ENCODE data around the gene MRFAP1. TPM values are rescaled to one million over a fixed set of nuclear protein-coding genes. Genes with fewer than 3 reads are reported as not detected.
A peak's percentile ranks its signal among the peaks of the same experiment; 100 is the strongest.

The MRFAP1 gene
- total and polyA plus RNA-seq, 2 donors (not counting 1 experiment from before 2014, with no cell fraction given) = 99.1 to 261 TPM

GRCh38 chr4:6639137-6639680 is 1.3 kb upstream of the MRFAP1 start:
- Histone ChIP-seq H3K79me2 (ENCODE audit: control insufficient read depth, insufficient read depth, low read length) (peaks cover 26% of the 10 kb centered on the region), H3K4me3 (replicated peaks in 1 of 4; ENCODE audit: control extremely low read depth in 1 of 4, insufficient read depth in 1 of 4, low read depth in 3 of 4, low read length in 4 of 4) (no peak overlapping the region), H3K9me3 (ENCODE audit: control insufficient read depth, insufficient read depth, low read depth, low read length) (no peaks in the 10 kb centered on the region), H3K9ac (ENCODE audit: insufficient read depth, low read length) (no peak overlapping the region), H3K4me1 (ENCODE audit: control insufficient read depth, extremely low read depth, insufficient read depth, low read length) (peaks cover 7% of the 10 kb centered on the region), H3K36me3 (ENCODE audit: control insufficient read depth, insufficient read depth, low read length) (peaks cover 1% of the 10 kb centered on the region), H3K4me2 (ENCODE audit: extremely low read depth, insufficient read depth, low read length) (no peak overlapping the region), H4K20me1 (ENCODE audit: control insufficient read depth, extremely low read depth, insufficient read depth, low read length) (no peaks in the 10 kb centered on the region), H3K27ac (ENCODE audit: insufficient read depth, low read length) (no peak overlapping the region), H3K27me3 (ENCODE audit: control insufficient read depth, insufficient read depth, low read length) (no peaks in the 10 kb centered on the region), H2AFZ (ENCODE audit: low read length) (no peak overlapping the region)
- no peak for DNase-seq (ENCODE audit: low read depth in 2 of 2)
- TF ChIP-seq EZH2 (IDR thresholded peaks at IDR 0.05; ENCODE audit: low read length, missing control alignments) = no peak
- TF ChIP-seq CTCF (conservative IDR thresholded peaks at IDR 0.05 in 1 of 2, IDR thresholded peaks at IDR 0.05 in 1 of 2; ENCODE audit: low read depth in 1 of 2, low read length in 2 of 2) = no peak

- Histone ChIP-seq H3K9ac (ENCODE audit: insufficient read depth, low read length) (peak overlapping the region; percentile 81), H2AFZ (ENCODE audit: low read length) (no peak overlapping the region), H3K4me3 (replicated peaks in 1 of 4; ENCODE audit: control extremely low read depth in 1 of 4, insufficient read depth in 1 of 4, low read depth in 3 of 4, low read length in 4 of 4) (peak overlapping the region; percentile 59 to 94 (median 85)), H3K9me3 (ENCODE audit: control insufficient read depth, insufficient read depth, low read depth, low read length) (no peaks in the 10 kb centered on the region), H3K4me1 (ENCODE audit: control insufficient read depth, extremely low read depth, insufficient read depth, low read length) (peaks cover 7% of the 10 kb centered on the region), H3K27me3 (ENCODE audit: control insufficient read depth, insufficient read depth, low read length) (no peaks in the 10 kb centered on the region), H3K79me2 (ENCODE audit: control insufficient read depth, insufficient read depth, low read length) (peaks cover 26% of the 10 kb centered on the region), H3K4me2 (ENCODE audit: extremely low read depth, insufficient read depth, low read length) (peak overlapping the region; percentile 55), H3K27ac (ENCODE audit: insufficient read depth, low read length) (peak overlapping the region; percentile 90), H4K20me1 (ENCODE audit: control insufficient read depth, extremely low read depth, insufficient read depth, low read length) (no peaks in the 10 kb centered on the region), H3K36me3 (ENCODE audit: control insufficient read depth, insufficient read depth, low read length) (peaks cover 1% of the 10 kb centered on the region)
- DNase-seq (ENCODE audit: low read depth in 2 of 2) = peak; percentile 44 to 56
- no peak for TF ChIP-seq CTCF (conservative IDR thresholded peaks at IDR 0.05 in 1 of 2, IDR thresholded peaks at IDR 0.05 in 1 of 2; ENCODE audit: low read depth in 1 of 2, low read length in 2 of 2)
Observed at GRCh38 chr4:6641164-6641970, 882 bp downstream of the MRFAP1 start.

GRCh38 chr4:6641971-6642320 is 1.5 kb downstream of the MRFAP1 start:
- peak overlapping the region; percentile 55 for H3K4me2 ChIP-seq (ENCODE audit: extremely low read depth, insufficient read depth, low read length)
- H3K9me3 ChIP-seq (ENCODE audit: control insufficient read depth, insufficient read depth, low read depth, low read length) = no peaks in the 10 kb centered on the region
- peak overlapping the region; percentile 90 for H3K27ac ChIP-seq (ENCODE audit: insufficient read depth, low read length)
- no peaks in the 10 kb centered on the region for H4K20me1 ChIP-seq (ENCODE audit: control insufficient read depth, extremely low read depth, insufficient read depth, low read length)
- H3K36me3 ChIP-seq (ENCODE audit: control insufficient read depth, insufficient read depth, low read length) = peaks cover 1% of the 10 kb centered on the region
- no peak overlapping the region for H2AFZ ChIP-seq (ENCODE audit: low read length)
- no peak for DNase-seq (ENCODE audit: low read depth in 2 of 2)
- H3K79me2 ChIP-seq (ENCODE audit: control insufficient read depth, insufficient read depth, low read length) = peaks cover 26% of the 10 kb centered on the region
- peaks cover 7% of the 10 kb centered on the region for H3K4me1 ChIP-seq (ENCODE audit: control insufficient read depth, extremely low read depth, insufficient read depth, low read length)
- no peak for TF ChIP-seq CTCF (conservative IDR thresholded peaks at IDR 0.05 in 1 of 2, IDR thresholded peaks at IDR 0.05 in 1 of 2; ENCODE audit: low read depth in 1 of 2, low read length in 2 of 2)
- no peak for TF ChIP-seq EZH2 (IDR thresholded peaks at IDR 0.05; ENCODE audit: low read length, missing control alignments)
- no peak overlapping the region for H3K9ac ChIP-seq (ENCODE audit: insufficient read depth, low read length)
- peak overlapping the region; percentile 59 to 94 (median 85) for H3K4me3 ChIP-seq (replicated peaks in 1 of 4; ENCODE audit: control extremely low read depth in 1 of 4, insufficient read depth in 1 of 4, low read depth in 3 of 4, low read length in 4 of 4)
- H3K27me3 ChIP-seq (ENCODE audit: control insufficient read depth, insufficient read depth, low read length) = no peaks in the 10 kb centered on the region
